Measurements from ENCODE around the gene NKX1-1.

Gene NKX1-1

DNA sequence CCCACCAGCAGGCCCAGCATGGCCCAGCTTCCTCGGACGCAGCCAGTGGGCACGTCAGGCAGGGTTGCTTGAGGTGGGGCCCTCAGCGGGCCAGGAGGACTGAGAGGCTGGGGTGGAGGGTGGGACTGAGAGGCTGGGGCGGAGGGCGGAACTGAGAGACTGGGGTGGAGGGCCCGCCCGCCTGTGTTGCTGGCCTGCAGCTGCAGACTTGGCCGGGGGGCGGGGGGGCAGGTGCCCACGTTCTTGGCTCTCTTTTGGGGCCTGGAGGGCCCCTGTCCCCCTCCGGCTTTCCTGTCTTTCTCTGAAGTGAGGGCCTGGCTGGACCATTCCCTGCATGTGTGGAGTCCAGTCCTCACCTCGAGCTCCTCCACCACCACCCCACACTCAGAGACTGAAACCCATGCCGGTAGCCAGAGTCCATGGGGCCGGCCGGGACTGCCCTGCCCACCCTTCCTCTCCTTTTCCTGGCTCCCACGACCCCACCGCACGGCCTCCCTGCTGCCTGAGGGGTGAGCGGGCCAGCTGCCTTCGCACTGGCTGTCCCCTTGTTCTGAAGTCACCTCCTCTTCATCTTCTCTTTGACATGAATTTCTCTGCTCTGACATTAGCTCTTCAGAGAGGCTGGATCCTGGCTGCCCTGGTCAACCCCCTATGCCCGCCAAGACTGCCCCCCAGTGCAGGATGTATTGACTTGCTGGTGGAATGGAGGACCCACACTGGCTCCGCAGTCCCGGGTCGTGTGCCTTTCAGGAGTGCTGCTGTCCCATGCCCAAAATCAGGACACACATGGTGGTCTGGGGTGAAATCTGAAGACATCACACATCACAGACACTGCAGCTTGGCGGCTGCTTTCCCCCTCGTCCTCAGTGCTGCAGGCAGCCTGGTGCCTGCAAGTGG lies 10.1 kb upstream of the NKX1-1 start:
- no peak for DNase-seq

DNA sequence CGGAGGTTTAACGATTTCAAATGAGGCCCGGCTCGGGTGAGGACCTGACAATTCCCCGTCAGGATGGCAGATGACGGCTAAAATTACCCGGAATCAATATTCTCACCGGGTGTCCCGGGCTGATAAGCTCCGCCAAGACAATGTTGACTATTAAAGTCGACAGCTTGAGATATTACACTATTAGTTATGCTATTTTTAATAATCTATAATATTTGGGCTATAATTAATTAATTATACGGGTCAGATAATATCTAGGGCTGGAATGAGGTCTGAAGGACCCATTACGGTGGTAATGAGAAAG lies 9.4 kb upstream of the NKX1-1 start:
- DNase-seq: no peak

DNA sequence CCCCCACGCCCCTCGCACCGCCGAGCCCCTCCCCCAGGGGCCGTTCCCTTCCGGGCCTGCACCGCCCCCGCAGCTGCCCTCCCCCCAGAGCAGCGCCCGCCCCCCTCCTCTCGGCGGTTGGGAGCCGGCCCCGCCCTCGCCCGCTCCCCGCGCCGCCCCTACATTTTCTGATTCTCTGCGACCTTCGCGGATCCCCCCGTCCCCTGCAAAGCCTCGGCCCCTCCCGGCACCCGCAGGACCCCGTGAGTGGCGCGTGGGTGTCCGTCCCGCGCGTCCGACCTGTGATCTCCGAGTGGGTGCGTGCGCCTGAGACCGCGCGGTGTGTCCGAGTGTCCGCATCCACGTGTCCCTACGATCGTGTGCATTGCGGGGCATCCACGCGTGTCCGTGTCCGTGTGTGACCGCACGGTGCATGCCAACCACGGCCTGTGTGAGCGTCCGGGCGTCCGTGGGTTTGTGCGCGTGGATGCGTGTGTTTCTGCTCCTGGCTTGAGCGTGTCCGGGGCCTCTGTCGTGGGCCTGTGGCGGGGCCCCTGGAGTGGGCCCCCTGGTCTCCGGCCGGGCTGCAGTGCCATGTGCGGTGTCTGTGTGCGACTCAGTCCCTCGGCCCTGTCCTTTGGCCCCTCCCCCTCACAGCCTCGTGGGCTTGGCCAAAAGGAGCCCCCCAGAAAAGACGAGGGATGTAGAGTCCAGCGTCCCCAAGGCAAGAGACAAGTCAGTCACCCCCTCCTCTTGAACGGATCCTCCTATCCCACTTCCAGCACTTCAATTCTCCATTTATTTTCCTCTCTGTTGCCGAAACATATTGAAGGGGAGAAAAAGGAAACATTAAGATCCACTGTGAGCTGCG lies 8.8 kb upstream of the NKX1-1 start:
- DNase-seq: no peak

DNA sequence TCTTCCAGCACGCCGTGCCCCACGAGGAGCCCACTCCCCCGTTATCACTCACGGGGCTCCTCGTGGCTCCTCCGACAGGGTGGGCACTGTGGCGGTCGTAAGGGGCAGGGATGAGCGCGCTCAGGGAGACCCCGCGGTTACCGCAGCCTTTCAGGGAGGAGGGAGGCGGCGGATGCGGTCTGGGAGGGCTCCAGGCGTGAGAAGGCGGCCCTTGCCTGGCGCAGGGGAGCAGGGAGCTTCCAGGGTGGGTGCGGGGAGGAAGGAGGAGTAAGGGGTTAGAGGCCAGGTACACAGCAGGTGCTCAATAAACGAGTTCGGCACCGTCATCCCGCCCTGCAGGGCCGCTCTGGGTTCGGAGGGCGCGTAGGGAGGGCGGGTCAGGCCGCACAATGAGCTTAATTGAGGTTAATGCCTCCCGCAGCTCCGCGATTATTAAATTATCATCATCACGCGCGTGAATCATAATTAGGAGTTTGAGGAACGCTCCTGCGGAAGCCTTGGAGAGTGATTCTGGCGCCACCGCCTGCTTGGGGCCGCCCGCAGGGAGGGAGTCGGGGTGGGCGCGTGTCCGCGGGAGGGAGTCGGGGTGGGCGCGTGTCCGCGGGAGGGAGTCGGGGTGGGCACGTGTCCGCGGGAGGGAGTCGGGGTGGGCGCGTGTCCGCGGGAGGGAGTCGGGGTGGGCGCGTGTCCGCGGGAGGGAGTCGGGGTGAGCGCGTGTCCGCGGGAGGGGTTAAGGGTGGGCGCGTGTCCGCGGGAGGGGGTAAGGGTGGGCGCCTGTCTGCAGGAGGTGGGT lies 7.6 kb upstream of the NKX1-1 start:
- DNase-seq: no peak

DNA sequence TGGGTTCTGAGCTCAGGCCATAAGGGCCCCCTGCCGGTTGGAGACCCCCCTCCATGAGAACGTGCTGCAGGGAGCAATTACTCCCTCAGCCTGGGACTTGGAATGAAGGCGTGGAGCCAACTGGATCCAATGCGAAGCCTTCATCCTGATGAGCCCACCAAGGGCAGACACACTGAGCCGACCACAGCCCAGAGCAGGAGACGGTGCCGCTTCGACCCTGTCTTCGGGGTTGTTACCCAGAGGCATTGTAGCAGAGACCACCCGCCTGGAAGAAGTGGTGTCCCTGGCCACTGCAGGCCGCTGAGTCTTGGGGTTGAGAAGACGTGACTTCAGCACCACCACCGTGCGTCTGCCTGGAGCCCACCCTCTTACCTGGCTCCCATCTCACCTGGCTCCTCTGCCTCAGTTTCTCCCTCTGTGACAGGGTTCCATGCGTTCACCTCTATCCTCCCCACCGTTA lies 7.0 kb upstream of the NKX1-1 start:
- no peak for DNase-seq

DNA sequence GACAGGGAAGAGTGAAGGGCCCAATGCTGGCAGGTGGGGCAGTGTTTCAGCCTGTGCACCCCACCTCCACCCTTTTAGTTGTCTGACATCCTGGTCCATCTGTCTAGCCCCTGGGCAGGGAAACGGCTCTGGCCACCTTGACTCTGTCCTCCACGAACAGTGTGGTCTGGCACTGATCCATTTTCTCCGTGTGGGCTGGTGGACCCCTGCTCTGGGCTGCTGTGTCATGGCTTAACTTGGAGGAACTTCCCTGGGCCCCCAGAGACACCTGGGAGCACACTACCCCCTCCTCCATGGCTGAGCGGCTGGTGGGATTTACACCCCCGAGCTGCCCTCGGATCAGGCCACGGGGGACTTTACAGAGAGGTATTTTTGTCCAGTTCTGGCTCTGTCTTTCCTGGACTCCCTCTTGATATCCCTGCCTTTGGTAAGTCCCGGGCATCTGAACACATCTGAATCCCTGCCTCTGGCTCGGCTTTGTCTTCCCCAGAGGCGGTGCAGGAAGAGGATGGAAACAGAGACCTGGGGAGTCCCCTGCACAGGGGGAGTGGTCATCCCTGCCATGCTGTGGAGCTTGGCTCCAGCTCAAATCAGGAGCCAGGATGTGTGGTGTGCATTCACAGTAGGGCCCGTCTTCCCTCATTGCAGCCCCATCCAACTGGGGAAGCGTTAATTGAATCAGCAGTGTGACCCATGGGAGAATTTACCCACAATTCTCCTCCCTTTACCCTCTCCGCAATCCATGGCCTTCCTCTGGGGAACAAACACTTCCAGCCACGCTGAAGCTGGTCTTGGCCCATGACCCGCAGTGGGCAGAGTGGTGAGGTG lies 6.3 kb upstream of the NKX1-1 start:
- no peak for DNase-seq

DNA sequence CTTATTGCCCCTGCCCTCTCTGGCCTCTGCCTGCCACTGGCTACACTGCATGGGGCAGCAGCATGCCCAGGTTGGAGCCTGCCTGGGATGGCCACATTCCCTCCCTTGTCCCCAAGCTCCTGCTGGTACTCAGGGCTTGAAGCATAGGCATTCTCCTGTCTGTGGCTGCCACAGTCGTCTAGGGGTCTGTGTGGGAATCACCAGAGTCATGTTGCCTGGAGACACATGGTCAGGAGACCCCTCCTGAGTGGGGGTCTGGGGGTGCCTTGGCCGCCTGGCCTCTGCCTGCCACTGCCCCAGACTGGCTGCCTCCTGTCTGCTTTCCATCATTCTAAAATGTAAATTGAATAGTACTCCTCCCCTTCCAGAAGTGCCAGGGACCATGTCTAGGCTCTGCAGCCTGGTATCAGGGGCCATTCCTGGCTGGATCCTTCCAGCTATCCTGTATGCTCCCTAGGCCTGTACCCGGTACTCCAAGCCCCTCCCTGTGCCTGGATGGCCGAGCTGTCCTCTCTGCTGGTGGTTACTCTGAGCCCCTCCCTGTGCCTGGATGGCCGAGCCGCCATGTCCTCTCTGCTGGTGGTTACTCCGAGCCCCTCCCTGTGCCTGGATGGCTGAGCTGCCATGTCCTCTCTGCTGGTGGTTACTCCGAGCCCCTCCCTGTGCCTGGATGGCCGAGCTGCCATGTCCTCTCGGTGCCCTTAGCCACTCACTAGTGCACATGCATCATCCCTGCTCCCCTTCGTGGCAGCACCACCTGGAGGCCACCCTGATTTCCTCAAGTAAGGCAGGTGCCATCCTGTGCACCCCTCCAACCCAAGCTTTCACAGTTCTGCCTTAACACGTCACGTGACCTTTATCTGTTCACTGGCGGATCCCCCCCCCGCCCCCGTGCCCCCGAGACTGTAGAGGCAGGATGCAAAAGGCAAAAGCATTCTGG lies 5.5 kb upstream of the NKX1-1 start:
- DNase-seq: no peak

DNA sequence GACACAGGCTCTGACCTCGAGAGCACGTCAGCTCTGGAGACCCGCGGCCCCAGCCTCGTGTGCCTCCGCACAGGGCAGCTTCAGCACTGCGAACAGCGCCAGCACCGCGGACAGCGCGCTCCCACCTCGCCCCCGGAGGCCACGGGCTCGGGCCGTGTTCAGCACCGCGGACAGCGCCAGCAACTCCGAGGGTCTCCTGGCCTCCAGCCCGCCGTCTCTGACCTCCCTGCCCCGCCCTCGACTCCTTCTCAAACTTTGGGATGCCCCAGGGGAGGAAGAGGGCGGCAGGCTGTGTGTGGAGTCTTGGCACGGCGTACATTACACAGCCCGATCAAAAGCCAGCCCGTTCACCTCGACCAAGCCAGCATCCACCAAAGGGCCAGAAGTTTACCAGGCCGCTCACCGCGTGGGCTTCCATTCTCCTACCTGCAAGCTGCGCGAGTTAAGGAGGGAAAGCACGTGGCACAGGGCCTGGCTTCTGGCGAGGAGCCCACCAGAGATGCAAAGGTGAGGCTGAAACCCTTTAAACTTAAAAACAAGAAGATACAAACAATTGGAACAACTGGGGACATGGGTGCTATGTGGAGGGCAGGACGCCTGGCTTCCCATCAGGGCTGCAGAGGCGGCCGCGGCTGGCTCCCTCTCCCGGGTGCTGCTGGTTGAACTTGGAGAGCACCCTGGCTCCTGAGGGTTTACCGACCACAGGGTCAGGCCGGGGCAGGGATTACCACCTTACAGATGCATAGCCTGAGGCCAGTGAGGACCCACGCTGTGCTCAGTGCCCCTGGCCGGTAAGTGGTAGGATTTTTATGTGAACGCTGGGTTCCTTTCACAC lies 4.5 kb upstream of the NKX1-1 start:
- DNase-seq: no peak

DNA sequence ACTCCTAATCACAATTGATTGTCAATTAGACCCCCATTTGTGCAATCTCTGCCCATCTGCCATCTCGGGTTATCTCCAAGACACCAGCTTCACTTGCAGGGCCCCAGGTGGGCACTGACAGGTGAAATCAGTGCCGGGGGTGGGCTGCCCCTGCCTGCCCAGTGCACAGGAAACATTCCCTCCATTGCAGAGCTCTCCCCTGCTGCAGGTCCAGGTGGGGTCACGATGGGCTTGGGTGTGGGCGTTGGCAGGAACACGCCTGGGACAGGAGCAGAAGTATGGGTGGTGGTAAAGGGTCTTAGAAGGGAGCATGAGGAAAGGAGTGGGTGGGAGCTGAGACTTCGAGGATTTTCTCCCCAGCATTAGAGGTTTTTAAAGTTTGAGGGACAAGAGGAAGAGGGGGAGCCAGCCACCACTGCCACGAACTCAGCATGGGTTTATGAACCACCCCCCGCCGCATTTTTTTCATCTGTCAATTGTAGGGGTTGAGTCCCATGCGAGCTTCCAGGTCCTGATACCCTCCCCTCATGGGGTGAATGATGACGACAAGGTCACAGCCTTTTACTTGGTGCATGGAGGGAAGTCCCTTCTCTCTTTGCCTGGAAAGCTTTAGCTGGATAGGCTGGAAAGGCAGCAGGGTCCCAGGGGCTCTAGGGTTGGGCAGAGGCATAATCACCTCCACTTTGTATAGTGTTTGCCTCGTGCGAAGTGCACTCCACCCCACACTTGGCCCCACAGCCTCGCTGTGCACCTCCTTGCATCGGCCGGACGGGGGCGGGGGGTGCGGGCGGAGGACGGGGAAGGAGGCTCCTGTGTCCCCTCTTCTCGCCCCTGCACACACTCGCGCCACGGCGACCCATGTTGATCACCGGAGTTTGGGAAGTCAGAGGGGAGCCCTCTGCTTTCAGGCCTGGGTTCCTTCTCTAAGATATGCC lies 3.5 kb upstream of the NKX1-1 start:
- DNase-seq: no peak

DNA sequence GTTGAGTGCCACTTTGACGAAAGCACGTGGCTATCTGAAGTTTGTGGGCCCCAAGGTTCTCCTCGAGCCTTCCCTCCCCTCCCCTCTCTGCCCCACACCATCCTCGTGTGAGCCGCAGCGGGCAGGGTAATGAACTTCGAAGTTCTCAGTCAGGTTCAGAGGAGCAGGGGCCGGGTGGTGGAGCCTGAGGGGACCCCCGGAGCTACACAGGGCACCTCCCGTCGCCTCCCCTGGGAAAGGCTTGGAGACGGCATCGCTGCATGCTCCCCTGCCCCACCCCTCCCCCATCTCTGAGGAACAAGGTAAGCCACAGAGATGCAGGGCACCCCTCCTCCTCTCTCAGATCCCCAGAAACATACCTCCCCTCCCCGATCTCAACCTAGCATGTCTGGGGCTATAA lies 2.8 kb upstream of the NKX1-1 start:
- DNase-seq: no peak

DNA sequence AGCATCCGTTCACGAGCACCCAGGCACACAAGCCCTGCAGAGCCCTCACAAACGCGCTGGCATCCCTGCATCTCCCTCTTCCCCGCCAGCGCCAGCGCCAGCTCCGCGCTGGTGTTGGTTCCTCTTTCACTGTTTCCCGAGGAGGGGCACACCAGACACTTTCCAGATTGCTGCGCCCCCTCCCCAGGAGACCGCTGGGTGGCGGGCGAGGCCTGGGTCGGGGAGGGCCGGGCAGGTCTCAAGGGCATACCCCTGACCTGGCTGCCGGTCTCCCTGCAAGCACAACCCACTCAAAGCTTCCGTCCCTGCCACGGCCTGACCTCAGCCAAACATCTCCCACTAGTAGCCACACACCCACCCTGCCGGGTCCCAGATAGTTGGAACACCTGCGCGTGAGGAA lies 2.2 kb upstream of the NKX1-1 start:
- no peak for DNase-seq

DNA sequence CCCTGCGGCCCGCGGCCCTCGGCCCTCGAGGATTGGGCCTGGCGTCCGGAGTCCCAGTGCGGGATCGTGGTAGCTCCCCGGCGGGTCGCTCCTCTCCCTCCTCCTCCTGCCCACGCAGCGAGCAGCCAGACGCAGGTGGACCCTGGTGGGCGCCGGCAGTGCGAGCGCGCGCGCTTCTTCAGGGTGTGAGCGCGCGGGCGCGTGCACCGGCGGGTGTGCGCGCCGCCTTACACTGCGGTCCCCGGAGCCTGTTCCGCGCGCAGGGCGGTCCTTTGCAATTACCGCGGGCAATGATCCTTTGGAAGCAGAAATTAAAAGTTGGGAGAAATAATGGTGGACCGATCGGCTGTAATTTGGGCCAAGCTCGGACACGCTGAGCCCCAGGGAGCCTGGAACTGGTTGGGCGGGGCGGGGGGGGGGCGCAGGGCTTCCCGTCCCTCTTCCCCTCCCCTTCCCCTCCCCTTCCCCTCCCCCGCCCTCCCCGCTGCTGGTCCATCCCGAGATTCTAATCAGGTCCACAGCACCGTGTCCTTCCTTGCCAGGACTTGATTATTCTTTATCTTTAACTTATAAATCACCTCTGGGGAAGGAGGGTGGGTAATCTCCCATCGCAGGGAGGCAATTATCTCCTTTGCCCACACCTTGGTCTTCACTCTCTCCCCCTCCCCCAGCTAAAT lies 1.6 kb upstream of the NKX1-1 start:
- no peak for DNase-seq

DNA sequence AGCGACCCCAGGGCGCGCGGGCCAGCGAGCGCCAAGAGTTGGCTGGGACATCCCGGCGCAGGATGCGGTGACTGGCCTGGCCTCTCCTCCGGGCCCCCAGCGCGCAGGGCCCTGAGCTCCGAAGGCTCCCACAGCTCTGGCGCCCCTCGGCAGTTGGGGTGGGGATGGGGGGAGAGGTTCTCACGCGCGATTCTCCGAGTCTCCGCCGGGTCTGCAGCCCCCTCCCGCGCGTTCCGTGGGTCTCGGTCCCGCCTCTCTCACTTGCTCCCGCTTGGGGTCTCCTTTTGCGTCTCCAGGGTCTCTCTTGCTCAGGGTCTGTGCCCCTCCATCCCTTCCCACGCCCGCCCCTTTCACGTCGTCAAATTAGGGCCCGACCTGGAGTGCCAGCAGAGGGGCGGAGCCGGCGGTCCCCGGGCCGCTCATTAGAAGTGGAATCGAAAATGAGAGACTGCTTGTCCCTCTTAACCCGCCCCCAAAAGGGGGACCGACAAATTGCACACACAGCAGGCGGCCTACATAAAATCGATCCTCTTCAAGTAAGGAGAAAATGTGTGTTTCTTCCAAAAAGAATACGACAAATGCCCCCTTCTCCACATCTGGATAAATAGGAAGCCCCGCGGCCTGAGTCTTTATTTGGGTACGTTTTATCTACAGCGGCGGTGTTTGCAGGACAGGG lies 877 bp upstream of the NKX1-1 start:
- no peak for DNase-seq

DNA sequence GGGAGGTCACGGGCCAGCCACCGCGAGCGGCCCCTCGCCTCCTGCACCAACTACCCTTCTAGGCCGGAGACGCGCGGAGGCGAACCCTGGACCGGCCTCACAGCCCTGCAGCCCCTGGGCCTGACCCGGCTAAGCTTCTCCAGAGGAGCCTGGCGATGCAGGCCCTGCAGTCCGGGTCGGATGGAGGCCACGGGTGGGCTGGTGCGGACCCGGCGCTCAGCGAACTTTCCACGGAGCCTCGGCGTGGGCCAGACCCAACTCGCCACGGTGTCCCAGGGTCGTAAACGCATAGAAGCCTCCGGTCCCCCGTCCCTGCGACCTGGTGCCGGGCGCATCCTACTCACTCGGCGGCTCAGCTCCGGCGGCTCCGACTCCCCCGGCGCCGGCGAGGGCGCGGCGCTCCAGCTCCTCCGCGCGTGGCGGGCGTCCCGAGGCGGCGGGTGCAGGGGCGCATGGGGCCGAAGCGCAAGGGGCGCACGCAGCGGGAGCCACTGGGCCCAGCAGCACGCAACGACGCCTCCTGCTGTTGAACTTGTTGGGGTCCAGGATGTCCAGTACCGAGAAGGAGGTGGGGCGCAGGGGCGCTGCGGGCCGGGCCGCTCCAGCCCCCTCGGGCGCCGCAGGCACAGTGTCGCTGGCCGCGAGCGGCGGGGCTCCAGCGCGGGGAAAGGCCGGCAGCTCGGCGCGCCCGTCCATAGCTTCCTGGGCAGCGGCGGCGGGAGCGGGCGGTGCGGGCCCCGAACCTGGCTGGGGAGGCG lies 427 bp downstream of the NKX1-1 start:
- no peak for DNase-seq

DNA sequence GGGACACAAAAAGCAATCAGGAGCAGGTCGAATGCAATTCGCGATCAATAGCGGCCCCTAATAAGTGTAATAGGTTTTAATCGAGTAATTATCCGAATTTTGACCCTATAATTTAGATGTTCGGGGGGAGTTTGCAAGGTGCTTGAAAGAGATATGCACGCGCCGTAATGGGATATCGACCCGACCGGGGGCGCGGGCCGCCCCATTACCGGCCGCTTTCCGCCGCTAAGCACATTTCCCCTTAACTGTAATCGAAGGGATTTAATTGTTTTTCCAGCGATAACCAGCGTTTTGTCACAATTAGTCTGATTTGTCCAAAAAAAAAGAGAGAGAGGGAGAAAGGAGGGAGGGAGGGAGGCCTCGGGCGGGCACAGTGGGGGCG lies 997 bp downstream of the NKX1-1 start:
- DNase-seq: no peak

DNA sequence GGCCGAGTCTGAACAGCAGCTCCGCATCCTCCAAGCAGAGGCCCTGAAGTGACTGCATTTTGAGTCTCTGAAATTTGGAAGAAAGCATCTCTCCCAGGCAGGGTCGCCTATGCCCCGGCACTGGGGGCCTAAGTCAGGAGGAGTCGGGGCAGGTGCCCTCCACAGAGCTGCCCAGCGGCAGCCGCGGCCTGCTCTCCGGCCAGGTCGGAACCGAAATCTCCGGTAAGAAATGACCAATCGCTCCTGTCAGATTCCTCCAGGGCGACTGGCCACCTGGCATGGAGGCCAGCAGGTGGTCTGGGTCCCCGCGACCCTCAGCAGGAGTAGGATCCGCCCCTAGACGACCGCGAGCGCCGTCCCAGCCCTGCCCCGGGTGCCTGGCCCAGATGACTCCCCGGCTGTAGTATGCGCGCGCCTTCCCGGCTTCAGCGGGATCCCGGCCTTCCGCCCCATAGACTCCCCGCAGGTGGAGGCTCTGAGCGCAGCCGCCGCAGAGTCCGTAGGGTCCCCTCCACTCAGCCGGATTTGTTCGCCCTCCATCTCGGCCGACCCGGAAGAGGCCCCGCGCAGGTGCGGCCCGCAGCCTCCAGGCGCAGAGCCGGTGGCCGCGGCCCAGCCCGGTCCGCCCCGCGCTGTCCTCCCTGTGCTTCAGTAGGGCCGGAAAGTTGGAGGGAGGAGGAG lies 1.5 kb downstream of the NKX1-1 start:
- no peak for DNase-seq

All from stimulated activated naive CD4-positive, alpha-beta T cell treated with Interleukin-2 at 50 U/mL for 16 hours (primary cell).